GM18907 (cell line): ENCODE data around the gene KRTAP2-3.
"Not testable (repeated sequence)": the region's sequence is repeated elsewhere in the genome, so short reads cannot be mapped to it uniquely, and the experiment has no call there.

ENCODE experiments used
- ATAC-seq: cut with Tn5 transposase; IDR thresholded peaks from one replicate; pipeline ENCODE4 v1.9.1; 2021; ENCODE audit warnings: mild to moderate bottlenecking, moderate library complexity; ENCODE audit not compliant: unreplicated experiment

The KRTAP2-3 gene

GRCh38 chr17:41069031-41069430 is 9.1 kb upstream of the KRTAP2-3 start:
- ATAC-seq = no peak

- ATAC-seq = no peak
Observed at GRCh38 chr17:41067281-41067680, 7.4 kb upstream of the KRTAP2-3 start.

- no peak for ATAC-seq
Observed at GRCh38 chr17:41065829-41066624, 6.1 kb upstream of the KRTAP2-3 start, which contains the start of gene KRTAP2-4. Gene KRTAP2-4 (minus strand): TSS chr17:41065879. CDS start chr17:41065845, 34 bp downstream.

- not testable (repeated sequence) for ATAC-seq
Observed at GRCh38 chr17:41065016-41065689, 5.2 kb upstream of the KRTAP2-3 start.

GRCh38 chr17:41064301-41064700 is 4.4 kb upstream of the KRTAP2-3 start:
- no peak for ATAC-seq

GRCh38 chr17:41063449-41063848 is 3.5 kb upstream of the KRTAP2-3 start:
- no peak for ATAC-seq

GRCh38 chr17:41061964-41062363 is 2.0 kb upstream of the KRTAP2-3 start:
- no peak for ATAC-seq

GRCh38 chr17:41059276-41060051 is 450 bp downstream of the KRTAP2-3 start:
- ATAC-seq = not testable (repeated sequence)

- no peak for ATAC-seq
Observed at GRCh38 chr17:41058741-41059140, 1.2 kb downstream of the KRTAP2-3 start.

GRCh38 chr17:41057547-41057946 is 2.4 kb downstream of the KRTAP2-3 start:
- ATAC-seq = no peak

GRCh38 chr17:41055130-41055529 is 4.8 kb downstream of the KRTAP2-3 start, which contains the start of gene KRTAP2-2:
Gene KRTAP2-2 (minus strand): TSS chr17:41055230. CDS start chr17:41055211, 19 bp downstream.
- ATAC-seq = not testable (repeated sequence)

GRCh38 chr17:41054556-41054955 is 5.4 kb downstream of the KRTAP2-3 start:
- ATAC-seq = not testable (repeated sequence)

GRCh38 chr17:41054025-41054424 is 5.9 kb downstream of the KRTAP2-3 start:
- no peak for ATAC-seq

- no peak for ATAC-seq
Observed at GRCh38 chr17:41052566-41052965, 7.3 kb downstream of the KRTAP2-3 start.

GRCh38 chr17:41049110-41049509 is 10.8 kb downstream of the KRTAP2-3 start:
- no peak for ATAC-seq

- ATAC-seq = no peak
Observed at GRCh38 chr17:41048441-41048840, 11.5 kb downstream of the KRTAP2-3 start.

- not testable (repeated sequence) for ATAC-seq
Observed at GRCh38 chr17:41046735-41047465, 13.0 kb downstream of the KRTAP2-3 start, which contains the start of gene KRTAP2-1. Gene KRTAP2-1 (minus strand): TSS chr17:41047316. CDS start chr17:41047267, 49 bp downstream.

- no peak for ATAC-seq
Observed at GRCh38 chr17:41042953-41043352, 17.0 kb downstream of the KRTAP2-3 start.

GRCh38 chr17:41040783-41041571 is 18.9 kb downstream of the KRTAP2-3 start, which contains the start of gene KRTAP1-1:
Gene KRTAP1-1 (minus strand): TSS chr17:41041450. CDS start chr17:41041397, 53 bp downstream.
- ATAC-seq = not testable (repeated sequence)
